Fibroblast of lung (primary cell): ENCODE data around the gene PLA2G2C.
A peak's percentile ranks its signal among the peaks of the same experiment; 100 is the strongest.

Source experiments
- CTCF ChIP-seq, 2 donors: IDR thresholded peaks in 1 of 2; conservative IDR thresholded peaks in 1 of 2; 1 replicate in 1 of 2; 2 replicates in 1 of 2; pipeline ENCODE4 v1.5.1; 2011 to 2012; ENCODE audit warnings: low read length in 2 of 2, control low read depth in 1 of 2, inconsistent platforms in 1 of 2, low read depth in 1 of 2, mild to moderate bottlenecking in 1 of 2
- EZH2 ChIP-seq: IDR thresholded peaks from 2 replicates; pipeline ENCODE4 v1.5.1; 2012; ENCODE audit warnings: low read length, control low read depth, mild to moderate bottlenecking; ENCODE audit errors: missing control alignments

- peak; percentile 71 to 74 for TF ChIP-seq CTCF (conservative IDR thresholded peaks at IDR 0.05 in 1 of 2, IDR thresholded peaks at IDR 0.05 in 1 of 2; ENCODE audit: low read depth in 1 of 2, low read length in 2 of 2)
- no peak for TF ChIP-seq EZH2
Measured at GRCh38 chr1:20212685-20213331, 26.5 kb upstream of the PLA2G2C start.
